Body of pancreas (tissue), 4 donors: ENCODE data around the gene HES6.

Source experiments
- POLR2A ChIP-seq, 3 donors: fragments of 450-650 bp; IDR thresholded peaks; one replicate each; pipeline ENCODE4 v1.6.1; 2016; ENCODE audit warnings: antibody characterized with exemption in 3 of 3, mild to moderate bottlenecking in 2 of 3
- TF ChIP-seq, protein P1 (sequence below), 7 experiments: fragments of 450-650 bp in 4 of 7; fragments of 200-600 bp in 3 of 7; sonication (generic) in 3 of 7; IDR thresholded peaks; one replicate each; pipeline ENCODE4 v1.5.1; 2016 to 2019; ENCODE audit warnings: antibody characterized with exemption in 7 of 7

DNA sequence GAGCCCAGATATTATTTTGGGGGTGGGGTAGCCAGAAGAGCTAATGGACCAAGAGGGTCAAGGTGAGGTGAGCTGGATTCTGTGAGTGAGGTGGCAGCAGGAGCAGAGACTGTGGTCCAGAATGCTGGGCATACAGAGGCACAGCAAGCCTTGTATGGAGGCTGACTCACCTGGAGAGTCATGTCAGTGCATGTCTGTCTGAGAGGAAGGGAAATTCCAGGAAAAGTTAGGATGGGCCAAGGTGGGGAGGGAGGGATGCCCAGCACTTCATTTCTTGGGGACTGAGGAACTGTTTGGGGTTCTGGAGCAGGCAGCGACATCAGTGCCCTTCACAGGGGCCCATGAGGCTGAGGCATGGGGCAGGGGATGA, 27.5 kb upstream of the HES6 start:
- TF ChIP-seq, protein P1, sequence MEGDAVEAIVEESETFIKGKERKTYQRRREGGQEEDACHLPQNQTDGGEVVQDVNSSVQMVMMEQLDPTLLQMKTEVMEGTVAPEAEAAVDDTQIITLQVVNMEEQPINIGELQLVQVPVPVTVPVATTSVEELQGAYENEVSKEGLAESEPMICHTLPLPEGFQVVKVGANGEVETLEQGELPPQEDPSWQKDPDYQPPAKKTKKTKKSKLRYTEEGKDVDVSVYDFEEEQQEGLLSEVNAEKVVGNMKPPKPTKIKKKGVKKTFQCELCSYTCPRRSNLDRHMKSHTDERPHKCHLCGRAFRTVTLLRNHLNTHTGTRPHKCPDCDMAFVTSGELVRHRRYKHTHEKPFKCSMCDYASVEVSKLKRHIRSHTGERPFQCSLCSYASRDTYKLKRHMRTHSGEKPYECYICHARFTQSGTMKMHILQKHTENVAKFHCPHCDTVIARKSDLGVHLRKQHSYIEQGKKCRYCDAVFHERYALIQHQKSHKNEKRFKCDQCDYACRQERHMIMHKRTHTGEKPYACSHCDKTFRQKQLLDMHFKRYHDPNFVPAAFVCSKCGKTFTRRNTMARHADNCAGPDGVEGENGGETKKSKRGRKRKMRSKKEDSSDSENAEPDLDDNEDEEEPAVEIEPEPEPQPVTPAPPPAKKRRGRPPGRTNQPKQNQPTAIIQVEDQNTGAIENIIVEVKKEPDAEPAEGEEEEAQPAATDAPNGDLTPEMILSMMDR (IDR thresholded peaks at IDR 0.05) = no peak
- no peak for TF ChIP-seq POLR2A (IDR thresholded peaks at IDR 0.05)
